Smooth muscle cell (in vitro differentiated cells): Measurements from ENCODE around the gene CCDC86. TPM values are rescaled to one million over a fixed set of nuclear protein-coding genes. Genes with fewer than 3 reads are reported as not detected.
"Not testable (repeated sequence)": the region's sequence is repeated elsewhere in the genome, so short reads cannot be mapped to it uniquely, and the experiment has no call there.

Experiments
- DNase-seq: peaks from one replicate; lab custom pipeline; 2025; ENCODE audit not compliant: unreplicated experiment; lab: John Stamatoyannopoulos, UW
- H2AFZ ChIP-seq: fragments of 200-600 bp; sonication (generic); 2 replicates; pipeline ENCODE4 v1.6.0; 2016; ENCODE audit warnings: antibody characterized with exemption, low read depth, mild to moderate bottlenecking
- H3F3A ChIP-seq: fragments of 200-600 bp; sonication (generic); 2 replicates; pipeline ENCODE4 v1.6.0; 2017; ENCODE audit warnings: antibody characterized with exemption, low read depth
- H3K27ac ChIP-seq: fragments of 200-600 bp; sonication (generic); 2 replicates; pipeline ENCODE4 v1.5.1; 2016; ENCODE audit warnings: low read depth, mild to moderate bottlenecking
- H3K27me3 ChIP-seq: fragments of 200-600 bp; sonication (generic); 2 replicates; pipeline ENCODE4 v1.6.1; 2016; ENCODE audit warnings: low read depth, mild to moderate bottlenecking
- H3K36me3 ChIP-seq: fragments of 200-600 bp; sonication (generic); 2 replicates; pipeline ENCODE4 v1.5.1; 2016; ENCODE audit warnings: low read depth
- H3K4me1 ChIP-seq: fragments of 200-600 bp; sonication (generic); 2 replicates; pipeline ENCODE4 v1.5.1; 2016; ENCODE audit warnings: low read depth
- H3K4me2 ChIP-seq: fragments of 200-600 bp; sonication (generic); 2 replicates; pipeline ENCODE4 v1.6.0; 2016; ENCODE audit warnings: mild to moderate bottlenecking
- H3K4me3 ChIP-seq: fragments of 200-600 bp; sonication (generic); 2 replicates; pipeline ENCODE4 v1.5.1; 2016; ENCODE audit warnings: mild to moderate bottlenecking
- H3K79me2 ChIP-seq: fragments of 200-600 bp; sonication (generic); 2 replicates; pipeline ENCODE4 v1.6.0; 2016; ENCODE audit warnings: low read depth, mild to moderate bottlenecking
- H3K9ac ChIP-seq: fragments of 200-600 bp; sonication (generic); 2 replicates; pipeline ENCODE4 v1.6.0; 2016; ENCODE audit warnings: low read depth
- H3K9me3 ChIP-seq: fragments of 200-600 bp; sonication (generic); replicated peaks from 2 replicates; pipeline ENCODE4 v1.5.1; 2016; ENCODE audit warnings: low read depth
- H4K20me1 ChIP-seq: fragments of 200-600 bp; sonication (generic); 2 replicates; pipeline ENCODE4 v1.6.0; 2016; ENCODE audit warnings: low read depth
- CTCF ChIP-seq: fragments of 200-600 bp; sonication (generic); IDR thresholded peaks from 2 replicates; pipeline ENCODE4 v1.5.1; 2017; ENCODE audit warnings: borderline replicate concordance, mild to moderate bottlenecking, antibody characterized with exemption; ENCODE audit not compliant: insufficient read depth, poor library complexity, severe bottlenecking
- WGBS: methylation state at CpG from one replicate; pipeline ENCODE4 v1.1.7; 2016; ENCODE audit warnings: low lambda C conversion rate; 5-methylcytosine and 5-hydroxymethylcytosine counted together
- polyA plus RNA-seq: library from polyadenylated mRNA; unstranded; fragments of >200 nt; fragmentation: Nextera tagmentation; extraction: Ambion mirVana; gene quantifications from 2 replicates; pipeline ENCODE4 v1.2.1, GENCODE V29; 2016
- total RNA-seq: library from RNA; depleted of rRNA; stranded (reverse); fragments of >200 nt; gene quantifications from 2 replicates; pipeline ENCODE4 v1.2.3, GENCODE V29; 2014

CCDC86 gene
- total and polyA plus RNA-seq, 2 experiments from 2014 or later = 7.5 to 24.2 TPM

- 87% methylated on average over 4 of the region's 4 CpGs for WGBS
- H3K4me2 ChIP-seq = no peak overlapping the region
- H4K20me1 ChIP-seq = no peaks in the 10 kb centered on the region
- H3K4me3 ChIP-seq = no peak overlapping the region
- H3K9ac ChIP-seq = no peak overlapping the region
- no peak overlapping the region for H2AFZ ChIP-seq
- H3K79me2 ChIP-seq = no peaks in the 10 kb centered on the region
- H3K4me1 ChIP-seq = no peaks in the 10 kb centered on the region
- no peaks in the 10 kb centered on the region for H3F3A ChIP-seq
- H3K27ac ChIP-seq = no peak overlapping the region
- no peaks in the 10 kb centered on the region for H3K27me3 ChIP-seq
- DNase-seq = no peak
- H3K9me3 ChIP-seq = peaks cover 8% of the 10 kb centered on the region
- no peaks in the 10 kb centered on the region for H3K36me3 ChIP-seq
- TF ChIP-seq CTCF = no peak
Measured at GRCh38 chr11:60818057-60818456, 23.9 kb upstream of the CCDC86 start.

- no peak overlapping the region for H3K4me2 ChIP-seq
- 81% methylated on average over 12 of the region's 15 CpGs for WGBS
- no peaks in the 10 kb centered on the region for H3K36me3 ChIP-seq
- no peak for TF ChIP-seq CTCF
- no peaks in the 10 kb centered on the region for H3K27me3 ChIP-seq
- no peaks in the 10 kb centered on the region for H3F3A ChIP-seq
- no peak for DNase-seq
- H3K9me3 ChIP-seq = peaks cover under 1% of the 10 kb centered on the region
- H3K9ac ChIP-seq = no peak overlapping the region
- no peaks in the 10 kb centered on the region for H3K4me1 ChIP-seq
- H3K79me2 ChIP-seq = no peaks in the 10 kb centered on the region
- H3K27ac ChIP-seq = no peak overlapping the region
- no peak overlapping the region for H2AFZ ChIP-seq
- H4K20me1 ChIP-seq = no peaks in the 10 kb centered on the region
- no peak overlapping the region for H3K4me3 ChIP-seq
Measured at GRCh38 chr11:60821827-60822599, 19.9 kb upstream of the CCDC86 start.

GRCh38 chr11:60823745-60824306 is 18.1 kb upstream of the CCDC86 start:
- H3K4me1 ChIP-seq, H3K79me2 ChIP-seq, H2AFZ ChIP-seq, H3K4me2 ChIP-seq, H3K4me3 ChIP-seq, H3K36me3 ChIP-seq, H3K9me3 ChIP-seq, DNase-seq, H4K20me1 ChIP-seq, H3K9ac ChIP-seq, H3K27me3 ChIP-seq, H3K27ac ChIP-seq, H3F3A ChIP-seq: not testable (repeated sequence)
- WGBS = 90% methylated on average over 5 of the region's 5 CpGs

- Histone ChIP-seq H3K79me2 (no peaks in the 10 kb centered on the region), H3K9ac (no peak overlapping the region), H3F3A (no peaks in the 10 kb centered on the region), H4K20me1 (no peaks in the 10 kb centered on the region), H2AFZ (no peak overlapping the region), H3K36me3 (no peaks in the 10 kb centered on the region), H3K4me2 (no peak overlapping the region), H3K4me1 (no peaks in the 10 kb centered on the region), H3K27ac (no peak overlapping the region), H3K27me3 (no peaks in the 10 kb centered on the region), H3K4me3 (no peak overlapping the region), H3K9me3 (no peaks in the 10 kb centered on the region)
- no peak for TF ChIP-seq CTCF
- WGBS = 95% methylated on average over 5 of the region's 5 CpGs
- DNase-seq = no peak
Measured at GRCh38 chr11:60825118-60825517, 16.8 kb upstream of the CCDC86 start.
